Neural cell (in vitro differentiated cells): ENCODE results near the gene ASIC1. TPM values are rescaled to one million over a fixed set of nuclear protein-coding genes. Genes with fewer than 3 reads are reported as not detected.

ENCODE experiments used
- H2AFZ ChIP-seq: fragments of 200-600, 300-800 bp; sonication (generic), shearing (Covaris generic); 2 replicates; pipeline ENCODE4 v1.6.0; 2014; ENCODE audit warnings: low read depth, mild to moderate bottlenecking, antibody characterized with exemption, low read length, moderate library complexity
- H3F3A ChIP-seq: fragments of 200-600 bp; shearing (Covaris generic); 2 replicates; pipeline ENCODE4 v1.6.1; 2016; ENCODE audit warnings: mild to moderate bottlenecking, moderate library complexity, mixed read lengths, antibody characterized with exemption, low read length; ENCODE audit not compliant: insufficient read depth, poor library complexity, severe bottlenecking
- H3K27ac ChIP-seq: fragments of 200-600, 300-800 bp; sonication (generic), shearing (Covaris generic); 2 replicates; pipeline ENCODE4 v1.5.1; 2014; ENCODE audit warnings: mild to moderate bottlenecking, low read length, moderate library complexity
- H3K27me3 ChIP-seq: fragments of 300-800, 200-600 bp; sonication (generic), shearing (Covaris generic); 2 replicates; pipeline ENCODE4 v1.6.0; 2014; ENCODE audit warnings: mild to moderate bottlenecking, low read depth, low read length, moderate library complexity; ENCODE audit not compliant: insufficient read depth
- H3K36me3 ChIP-seq: fragments of 300-800, 200-600 bp; sonication (generic), shearing (Covaris generic); 2 replicates; pipeline ENCODE4 v1.5.1; 2014; ENCODE audit warnings: mild to moderate bottlenecking, antibody characterized with exemption, low read length, moderate library complexity; ENCODE audit not compliant: insufficient read depth
- H3K4me2 ChIP-seq: fragments of 300-800, 200-600 bp; sonication (generic), shearing (Covaris generic); 2 replicates; pipeline ENCODE4 v1.6.0; 2014; ENCODE audit warnings: mild to moderate bottlenecking, low read length
- H3K4me3 ChIP-seq: fragments of 300-800, 200-600 bp; sonication (generic), shearing (Covaris generic); 2 replicates; pipeline ENCODE4 v1.5.1; 2014; ENCODE audit warnings: mild to moderate bottlenecking, low read length, moderate library complexity
- H3K79me2 ChIP-seq: fragments of 200-600 bp; shearing (Covaris generic); replicated peaks from 2 replicates; pipeline ENCODE4 v1.6.0; 2014; ENCODE audit warnings: mild to moderate bottlenecking, low read length, moderate library complexity; ENCODE audit not compliant: insufficient read depth
- H3K9ac ChIP-seq: fragments of 300-800, 200-600 bp; sonication (generic), shearing (Covaris generic); 2 replicates; pipeline ENCODE4 v1.6.1; 2016; ENCODE audit warnings: mild to moderate bottlenecking, low read length, mixed read lengths
- H3K9me2 ChIP-seq: fragments of 200-600 bp; shearing (Covaris generic); 2 replicates; pipeline ENCODE4 v1.6.1; 2016; ENCODE audit warnings: mild to moderate bottlenecking, low read length, mixed read lengths; ENCODE audit not compliant: insufficient read depth
- H3K9me3 ChIP-seq: fragments of 200-600, 300-800 bp; sonication (generic), shearing (Covaris generic); 2 replicates; pipeline ENCODE4 v1.6.1; 2016; ENCODE audit warnings: mild to moderate bottlenecking, mixed run types, low read length, moderate library complexity, mixed read lengths
- H4K20me1 ChIP-seq: fragments of 200-600 bp; shearing (Covaris generic); 2 replicates; pipeline ENCODE4 v1.6.1; 2016; ENCODE audit warnings: mild to moderate bottlenecking, mixed run types; ENCODE audit not compliant: insufficient read depth
- CTCF ChIP-seq: fragments of 450-650 bp; IDR thresholded peaks from 2 replicates; pipeline ENCODE4 v1.5.1; 2014; ENCODE audit warnings: antibody characterized with exemption, mild to moderate bottlenecking, moderate library complexity; ENCODE audit not compliant: poor library complexity, severe bottlenecking
- EP300 ChIP-seq: fragments of 450-650 bp; conservative IDR thresholded peaks from 2 replicates; pipeline ENCODE4 v1.6.1; 2014; ENCODE audit warnings: antibody characterized with exemption, mild to moderate bottlenecking, moderate library complexity; ENCODE audit not compliant: poor library complexity, severe bottlenecking
- EZH2 ChIP-seq: fragments of 200-600, 300-800 bp; shearing (Covaris generic), sonication (generic); IDR thresholded peaks from 2 replicates; pipeline ENCODE4 v1.6.1; 2014; ENCODE audit warnings: antibody characterized with exemption, low read length, borderline replicate concordance, mild to moderate bottlenecking; ENCODE audit not compliant: insufficient read depth, poor library complexity, severe bottlenecking
- MXI1 ChIP-seq: fragments of 450-650 bp; conservative IDR thresholded peaks from 2 replicates; pipeline ENCODE4 v1.6.1; 2014; ENCODE audit warnings: antibody characterized with exemption, mild to moderate bottlenecking; ENCODE audit not compliant: poor library complexity, severe bottlenecking
- POLR2AphosphoS5 ChIP-seq: IDR thresholded peaks from 2 replicates; pipeline ENCODE4 v1.6.1; 2012
- RAD21 ChIP-seq: fragments of 450-650 bp; conservative IDR thresholded peaks from 2 replicates; pipeline ENCODE4 v1.6.1; 2014; ENCODE audit warnings: antibody characterized with exemption, mild to moderate bottlenecking, moderate library complexity
- REST ChIP-seq: IDR thresholded peaks from 2 replicates; pipeline ENCODE4 v1.6.1; 2012; ENCODE audit warnings: borderline replicate concordance
- SMC3 ChIP-seq: fragments of 450-650 bp; conservative IDR thresholded peaks from 2 replicates; pipeline ENCODE4 v1.6.1; 2014; ENCODE audit warnings: antibody characterized with exemption, mild to moderate bottlenecking, moderate library complexity; ENCODE audit not compliant: poor library complexity
- TAF1 ChIP-seq: IDR thresholded peaks from 2 replicates; pipeline ENCODE4 v1.6.1; 2012; ENCODE audit warnings: low read depth
- polyA minus RNA-seq: library from RNA; depleted of rRNA, polyadenylated mRNA; stranded (reverse); fragments of >200 nt; gene quantifications from 2 replicates; pipeline ENCODE4 v1.2.3, GENCODE V29; 2014
- polyA plus RNA-seq: library from polyadenylated mRNA; depleted of rRNA; stranded (reverse); fragments of >200 nt; gene quantifications from 2 replicates; pipeline ENCODE4 v1.2.3, GENCODE V29; 2014

The ASIC1 gene
- 8.0 and 9.1 TPM in 2 replicates for polyA plus RNA-seq
- polyA minus RNA-seq, result 18.7 and 21.5 TPM in 2 replicates

GRCh38 chr12:50057000-50057841 is at the start of gene ASIC1:
Gene ASIC1 (plus strand): TSS chr12:50057596. CDS start chr12:50058767, 1,171 bp downstream.
- Histone ChIP-seq H3F3A (no peaks in the 10 kb centered on the region), H4K20me1 (no peaks in the 10 kb centered on the region), H3K9ac (peak within 1 kb of the TSS; percentile 76), H3K9me3 (no peaks in the 10 kb centered on the region), H2AFZ (peak within 1 kb of the TSS; percentile 57), H3K4me3 (peak within 1 kb of the TSS; percentile 87), H3K36me3 (no peaks in the 10 kb centered on the region), H3K27ac (peak within 1 kb of the TSS; percentile 58), H3K9me2 (no peaks in the 10 kb centered on the region), H3K27me3 (no peaks in the 10 kb centered on the region), H3K4me2 (peak within 1 kb of the TSS; percentile 98), H3K79me2 (no peaks in the 10 kb centered on the region)
- TF ChIP-seq POLR2AphosphoS5, result peak; percentile 77
- TF ChIP-seq REST, result peak; percentile 19
- no peak for TF ChIP-seq EZH2
- TF ChIP-seq TAF1, result peak; percentile 49
- TF ChIP-seq RAD21, result no peak
- peak; percentile 47 for TF ChIP-seq CTCF
- peak; percentile 93 for TF ChIP-seq MXI1
- peak; percentile 47 for TF ChIP-seq SMC3
- TF ChIP-seq EP300, result peak; percentile 46

GRCh38 chr12:50013361-50014147 is 43.8 kb upstream of the ASIC1 start:
- Histone ChIP-seq H3K9ac (no peak overlapping the region), H3K4me3 (no peak overlapping the region), H3K36me3 (no peaks in the 10 kb centered on the region), H3K27ac (no peak overlapping the region), H3K9me2 (no peaks in the 10 kb centered on the region), H2AFZ (no peak overlapping the region), H3K79me2 (peaks cover 11% of the 10 kb centered on the region), H4K20me1 (no peaks in the 10 kb centered on the region), H3F3A (no peaks in the 10 kb centered on the region), H3K9me3 (no peaks in the 10 kb centered on the region), H3K4me2 (no peak overlapping the region), H3K27me3 (no peaks in the 10 kb centered on the region)
- TF ChIP-seq RAD21, result no peak
- TF ChIP-seq TAF1, result no peak
- no peak for TF ChIP-seq EZH2
- TF ChIP-seq REST, result no peak
- TF ChIP-seq MXI1, result no peak
- no peak for TF ChIP-seq CTCF
- no peak for TF ChIP-seq SMC3
- TF ChIP-seq POLR2AphosphoS5, result no peak
- no peak for TF ChIP-seq EP300
